GM12891 (cell line): ENCODE measurements around the gene DUXA.
"Not testable (repeated sequence)": the region's sequence is repeated elsewhere in the genome, so short reads cannot be mapped to it uniquely, and the experiment has no call there.

Source experiments
- PAX5 ChIP-seq: IDR thresholded peaks from 2 replicates; pipeline ENCODE4 v1.6.1; 2011; ENCODE audit warnings: low read length, moderate library complexity, mild to moderate bottlenecking; ENCODE audit not compliant: insufficient read depth, severe bottlenecking
- POLR2A ChIP-seq: IDR thresholded peaks from 2 replicates; pipeline ENCODE4 v1.6.1; 2011; ENCODE audit warnings: low read depth, low read length, control low read depth
- POLR2AphosphoS5 ChIP-seq: IDR thresholded peaks from 2 replicates; pipeline ENCODE4 v1.6.1; 2011; ENCODE audit warnings: low read depth, low read length, control low read depth
- TAF1 ChIP-seq: IDR thresholded peaks from 2 replicates; pipeline ENCODE4 v1.6.1; 2011; ENCODE audit warnings: low read depth, low read length, control low read depth

DNA sequence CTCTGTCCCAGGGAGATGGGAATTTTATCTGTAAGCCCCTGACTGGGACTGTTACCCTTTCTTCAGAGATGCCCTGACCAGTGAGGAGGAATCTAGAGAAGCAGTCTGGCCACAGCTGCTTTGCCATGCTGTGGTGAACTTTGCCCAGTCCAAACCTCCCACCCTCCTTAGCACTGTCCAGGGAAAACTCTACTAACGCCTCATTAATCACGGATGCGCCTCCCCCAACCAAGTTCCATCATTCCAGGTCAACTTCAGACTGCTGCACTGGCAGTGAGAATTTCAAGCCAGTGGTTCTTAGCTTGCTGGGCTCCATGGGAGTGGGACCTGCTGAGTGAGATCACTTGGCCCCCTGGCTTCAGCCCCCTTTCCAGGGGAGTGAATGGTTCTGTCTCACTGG is 39.9 kb downstream of the DUXA start:
- not testable (repeated sequence) for TF ChIP-seq POLR2A, PAX5, POLR2AphosphoS5, TAF1
